ENCODE data around the gene AXIN1.

AXIN1 gene

GRCh38 chr16:377419-377951 is 25.0 kb upstream of the AXIN1 start:
- no peak overlapping the region for H3K4me3 ChIP-seq (ENCODE audit: low read depth, low read length)
- TF ChIP-seq CTCF (IDR thresholded peaks at IDR 0.05; ENCODE audit: low read depth, low read length, missing control alignments) = no peak
- in situ Hi-C loops (cut with HindIII; ENCODE audit: low sequenced_read_pairs) = no loop called here
- no peak for DNase-seq (ENCODE audit: low read depth)

- TF ChIP-seq CTCF (IDR thresholded peaks at IDR 0.05; ENCODE audit: low read depth, low read length, missing control alignments) = no peak
- no peak overlapping the region for H3K4me3 ChIP-seq (ENCODE audit: low read depth, low read length)
- no peak for DNase-seq (ENCODE audit: low read depth)
- in situ Hi-C loops (cut with HindIII; ENCODE audit: low sequenced_read_pairs) = no loop called here
These were observed 24.4 kb upstream of the AXIN1 start for GRCh38 chr16:376817-377418.

GRCh38 chr16:375927-376816 is 23.6 kb upstream of the AXIN1 start:
- no peak overlapping the region for H3K4me3 ChIP-seq (ENCODE audit: low read depth, low read length)
- no peak for DNase-seq (ENCODE audit: low read depth)
- TF ChIP-seq CTCF (IDR thresholded peaks at IDR 0.05; ENCODE audit: low read depth, low read length, missing control alignments) = no peak
- in situ Hi-C loops (cut with HindIII; ENCODE audit: low sequenced_read_pairs) = no loop called here

GRCh38 chr16:375212-375611 is 22.7 kb upstream of the AXIN1 start:
- in situ Hi-C loops (cut with HindIII; ENCODE audit: low sequenced_read_pairs) = no loop called here
- H3K4me3 ChIP-seq (ENCODE audit: low read depth, low read length) = no peak overlapping the region
- DNase-seq (ENCODE audit: low read depth) = no peak
- TF ChIP-seq CTCF (IDR thresholded peaks at IDR 0.05; ENCODE audit: low read depth, low read length, missing control alignments) = no peak

GRCh38 chr16:374616-374926 is 22.0 kb upstream of the AXIN1 start:
- H3K4me3 ChIP-seq (ENCODE audit: low read depth, low read length) = no peak overlapping the region
- in situ Hi-C loops (cut with HindIII; ENCODE audit: low sequenced_read_pairs) = no loop called here
- no peak for TF ChIP-seq CTCF (IDR thresholded peaks at IDR 0.05; ENCODE audit: low read depth, low read length, missing control alignments)

GRCh38 chr16:373848-374615 is 21.5 kb upstream of the AXIN1 start:
- in situ Hi-C loops (cut with HindIII; ENCODE audit: low sequenced_read_pairs) = no loop called here
- DNase-seq (ENCODE audit: low read depth) = no peak
- TF ChIP-seq CTCF (IDR thresholded peaks at IDR 0.05; ENCODE audit: low read depth, low read length, missing control alignments) = no peak
- H3K4me3 ChIP-seq (ENCODE audit: low read depth, low read length) = no peak overlapping the region

More at GRCh38 chr16:374616-374926, 22.0 kb upstream of the AXIN1 start:
- no peak for DNase-seq (ENCODE audit: low read depth)

All from astrocyte of the cerebellum (primary cell).